Vagina (tissue), 2 donors: ENCODE results near the gene CHMP5. TPM values are rescaled to one million over a fixed set of nuclear protein-coding genes. Genes with fewer than 3 reads are reported as not detected.
A peak's percentile ranks its signal among the peaks of the same experiment; 100 is the strongest.

Experiments used
- DNase-seq, 2 donors: peaks; one replicate each; pipeline ENCODE4 v3.0.0-alpha.2; 2017; ENCODE audit errors: extremely low spot score in 2 of 2
- H3K27ac ChIP-seq: fragments of 200-600 bp; sonication (generic); one replicate; pipeline ENCODE4 v1.5.1; 2019
- H3K27me3 ChIP-seq: fragments of 200-600 bp; sonication (generic); one replicate; pipeline ENCODE4 v1.5.1; 2019
- H3K36me3 ChIP-seq, 2 donors: fragments of 200-600 bp; sonication (generic); one replicate each; pipeline ENCODE4 v1.5.1; 2017 to 2019
- H3K4me1 ChIP-seq: fragments of 200-600 bp; sonication (generic); one replicate; pipeline ENCODE4 v1.5.1; 2019
- H3K4me3 ChIP-seq, 2 donors: fragments of 200-600 bp; sonication (generic); 1 replicate in 1 of 2; 2 replicates in 1 of 2; pipeline ENCODE4 v1.5.1; 2016 to 2019
- H3K9me3 ChIP-seq: fragments of 200-600 bp; sonication (generic); one replicate; pipeline ENCODE4 v1.5.1; 2019
- CTCF ChIP-seq, 3 experiments: fragments of 450-650 bp in 2 of 3; fragments of 200-600 bp in 1 of 3; sonication (generic) in 1 of 3; IDR thresholded peaks; one replicate each; pipeline ENCODE4 v1.5.1; 2017 to 2019; ENCODE audit warnings: antibody characterized with exemption in 3 of 3, mild to moderate bottlenecking in 2 of 3, moderate library complexity in 2 of 3
- POLR2A ChIP-seq, 2 donors: fragments of 450-650 bp; IDR thresholded peaks; one replicate each; pipeline ENCODE4 v1.6.1; 2017; ENCODE audit warnings: antibody characterized with exemption in 2 of 2, mild to moderate bottlenecking in 2 of 2, moderate library complexity in 2 of 2
- POLR2AphosphoS5 ChIP-seq, 2 donors: sonication (generic); formaldehyde crosslinking; IDR thresholded peaks; one replicate each; pipeline ENCODE4 v1.9.0; 2017; ENCODE audit warnings: antibody characterized with exemption in 2 of 2, mild to moderate bottlenecking in 2 of 2, low read depth in 1 of 2; ENCODE audit not compliant: insufficient read depth in 1 of 2
- intact Hi-C: fragments of 100-400 bp; cut with DNase I; formaldehyde crosslinking; loops from one replicate; pipeline ENCODE4 v1.15.1; 2023
- total RNA-seq: library from RNA; depleted of rRNA; stranded (reverse); fragments of >200 nt; gene quantifications from one replicate; pipeline ENCODE4 v1.2.3, GENCODE V29; 2016

The CHMP5 gene
- total RNA-seq, 1 donor from 2014 or later = 41.5 TPM

- peak overlapping the region; percentile 98 for H3K27ac ChIP-seq
- intact Hi-C loops = no loop called here
- no peak for DNase-seq
- no peaks in the 10 kb centered on the region for H3K9me3 ChIP-seq
- H3K4me1 ChIP-seq = peaks cover 41% of the 10 kb centered on the region
- peak overlapping the region; percentile 87 to 100 for H3K4me3 ChIP-seq
- H3K27me3 ChIP-seq = no peaks in the 10 kb centered on the region
- TF ChIP-seq CTCF (IDR thresholded peaks at IDR 0.05) = no peak
- TF ChIP-seq POLR2A (IDR thresholded peaks at IDR 0.05) = no peak
- H3K36me3 ChIP-seq = peaks cover 0 to 59% of the 10 kb centered on the region in 2 donors
Observed at GRCh38 chr9:33263131-33264002, 1.5 kb upstream of the CHMP5 start.

GRCh38 chr9:33264003-33264472 lies 811 bp upstream of the CHMP5 start:
- peak overlapping the region; percentile 87 to 100 for H3K4me3 ChIP-seq
- H3K9me3 ChIP-seq = no peaks in the 10 kb centered on the region
- H3K4me1 ChIP-seq = peaks cover 41% of the 10 kb centered on the region
- no peak for DNase-seq
- H3K27ac ChIP-seq = peak overlapping the region; percentile 98
- peaks cover 0 to 57% of the 10 kb centered on the region in 2 donors for H3K36me3 ChIP-seq
- intact Hi-C loops = no loop called here
- no peak for TF ChIP-seq CTCF (IDR thresholded peaks at IDR 0.05)
- no peak for TF ChIP-seq POLR2AphosphoS5 (IDR thresholded peaks at IDR 0.05; ENCODE audit: insufficient read depth in 1 of 2, low read depth in 1 of 2)
- no peak for TF ChIP-seq POLR2A (IDR thresholded peaks at IDR 0.05)
- no peaks in the 10 kb centered on the region for H3K27me3 ChIP-seq

GRCh38 chr9:33265211-33265865 lies 489 bp downstream of the CHMP5 start:
- TF ChIP-seq POLR2AphosphoS5 (IDR thresholded peaks at IDR 0.05; ENCODE audit: insufficient read depth in 1 of 2, low read depth in 1 of 2) (no peak), CTCF (IDR thresholded peaks at IDR 0.05) (no peak), POLR2A (IDR thresholded peaks at IDR 0.05) (no peak)
- Histone ChIP-seq H3K9me3 (no peaks in the 10 kb centered on the region), H3K4me1 (peaks cover 41% of the 10 kb centered on the region), H3K36me3 (peaks cover 0 to 57% of the 10 kb centered on the region in 2 donors), H3K27ac (peak overlapping the region; percentile 98), H3K4me3 (peak overlapping the region; percentile 87 to 100), H3K27me3 (no peaks in the 10 kb centered on the region)
- intact Hi-C loops = no loop called here
- DNase-seq = no peak

- no peaks in the 10 kb centered on the region for H3K27me3 ChIP-seq
- no peak overlapping the region for H3K27ac ChIP-seq
- H3K4me3 ChIP-seq = no peak overlapping the region
- TF ChIP-seq POLR2AphosphoS5 (IDR thresholded peaks at IDR 0.05; ENCODE audit: insufficient read depth in 1 of 2, low read depth in 1 of 2) (no peak), CTCF (IDR thresholded peaks at IDR 0.05) (no peak), POLR2A (IDR thresholded peaks at IDR 0.05) (no peak)
- no peak for DNase-seq
- intact Hi-C loops = no loop called here
- H3K4me1 ChIP-seq = peaks cover 39% of the 10 kb centered on the region
- no peaks in the 10 kb centered on the region for H3K9me3 ChIP-seq
- H3K36me3 ChIP-seq = peaks cover 0 to 57% of the 10 kb centered on the region in 2 donors
Observed at GRCh38 chr9:33267151-33267767, 2.4 kb downstream of the CHMP5 start.
